ENCODE data around the gene OR2A12.
"Not testable (repeated sequence)": the region's sequence is repeated elsewhere in the genome, so short reads cannot be mapped to it uniquely, and the experiment has no call there.

OR2A12 gene

DNA sequence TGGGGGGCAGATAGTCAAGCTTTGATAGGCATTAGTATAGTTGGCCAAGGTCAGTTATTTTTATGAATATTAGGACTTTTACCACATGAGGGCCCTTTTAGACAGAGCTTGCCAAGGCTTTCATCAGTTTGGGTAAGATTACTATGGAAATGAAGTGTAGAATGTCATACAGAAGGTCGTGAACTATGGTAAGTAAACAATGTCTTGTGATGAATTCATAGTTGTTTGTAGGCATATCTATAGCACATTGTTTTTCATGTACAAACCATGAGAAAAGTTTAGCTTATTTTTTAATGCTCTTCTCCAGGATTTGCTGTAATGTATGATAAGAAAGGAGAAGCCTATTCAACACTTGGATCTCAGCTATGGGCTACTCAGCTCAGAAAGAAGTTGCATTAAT lies 27.6 kb downstream of the OR2A12 start:
- no peaks in the 10 kb centered on the region for H3K9me3 ChIP-seq (ENCODE audit: control insufficient read depth, low read length)
- H3K27ac ChIP-seq (ENCODE audit: low read depth, low read length, severe bottlenecking) = no peak overlapping the region
- WGBS, 2 experiments (ENCODE audit: insufficient coverage in 2 of 2) = no CpG with 5 or more reads among the region's 1 CpG
- H3K4me1 ChIP-seq (ENCODE audit: control insufficient read depth, insufficient read depth, low read length, poor library complexity, severe bottlenecking) = no peaks in the 10 kb centered on the region
- no peaks in the 10 kb centered on the region for H3K36me3 ChIP-seq (ENCODE audit: control insufficient read depth, insufficient read depth, low read length)
- no peak overlapping the region for H3K4me3 ChIP-seq (ENCODE audit: extremely low read depth, insufficient read depth, low read length, poor library complexity, severe bottlenecking)

DNA sequence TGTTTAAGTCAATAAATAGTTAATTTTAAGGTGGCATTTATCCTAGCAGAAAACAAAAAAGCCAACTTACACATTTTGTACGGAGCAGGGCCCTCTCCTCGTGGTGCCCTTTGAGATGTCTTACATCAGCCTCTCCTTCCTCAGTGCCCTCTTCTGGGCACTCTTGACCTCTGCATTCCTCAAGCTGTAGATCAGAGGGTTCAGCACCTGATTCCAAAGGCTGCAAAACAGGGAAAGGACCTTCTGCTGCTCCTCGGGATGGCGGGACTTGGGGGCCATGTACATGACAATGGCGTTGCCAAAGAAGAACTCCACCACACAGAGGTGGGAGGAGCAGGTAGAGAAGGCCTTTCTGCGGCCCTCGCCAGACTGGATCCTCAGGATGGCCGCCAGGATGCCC lies 32.3 kb downstream of the OR2A12 start:
- H3K4me3 ChIP-seq (ENCODE audit: extremely low read depth, insufficient read depth, low read length, poor library complexity, severe bottlenecking) = no peak overlapping the region
- no peak overlapping the region for H3K27ac ChIP-seq (ENCODE audit: low read depth, low read length, severe bottlenecking)
- no peaks in the 10 kb centered on the region for H3K9me3 ChIP-seq (ENCODE audit: control insufficient read depth, low read length)
- no peaks in the 10 kb centered on the region for H3K36me3 ChIP-seq (ENCODE audit: control insufficient read depth, insufficient read depth, low read length)
- WGBS, 2 experiments (ENCODE audit: insufficient coverage in 2 of 2) = 62 to 72% methylated on average over 5 to 7 of the region's 8 CpGs
- no peaks in the 10 kb centered on the region for H3K4me1 ChIP-seq (ENCODE audit: control insufficient read depth, insufficient read depth, low read length, poor library complexity, severe bottlenecking)

DNA sequence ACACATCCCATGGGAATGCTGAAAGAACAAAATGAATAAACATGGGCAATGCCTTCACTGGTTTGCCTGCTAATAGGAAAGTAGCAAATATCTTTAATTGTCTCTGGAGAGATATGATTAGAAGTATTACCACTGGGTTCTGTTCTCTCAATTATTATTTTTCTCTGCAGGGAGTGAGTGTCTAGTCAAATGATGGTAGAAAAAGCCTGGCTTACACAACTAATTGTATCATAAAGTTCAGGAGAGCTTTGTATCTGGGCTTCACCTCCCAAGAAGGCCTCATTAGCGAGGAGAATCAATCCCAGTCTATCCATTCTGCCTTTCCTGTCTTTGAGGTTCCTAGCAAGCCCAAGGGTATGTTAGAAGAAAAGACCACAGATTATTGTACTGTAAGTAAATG lies 36.8 kb downstream of the OR2A12 start, which contains the start of gene OR2A14:
Gene OR2A14 (plus strand): TSS at position 301 of the 400 bp plus-strand sequence. CDS start 5,937 bp downstream, outside the sequence.
- Histone ChIP-seq H3K27ac (ENCODE audit: low read depth, low read length, severe bottlenecking) (no peak within 1 kb of the TSS), H3K4me3 (ENCODE audit: extremely low read depth, insufficient read depth, low read length, poor library complexity, severe bottlenecking) (no peak within 1 kb of the TSS), H3K9me3 (ENCODE audit: control insufficient read depth, low read length) (no peaks in the 10 kb centered on the region), H3K4me1 (ENCODE audit: control insufficient read depth, insufficient read depth, low read length, poor library complexity, severe bottlenecking) (no peaks in the 10 kb centered on the region), H3K36me3 (ENCODE audit: control insufficient read depth, insufficient read depth, low read length) (no peaks in the 10 kb centered on the region)
- whole genome bisulfite sequencing, 2 experiments (ENCODE audit: insufficient coverage in 2 of 2) = no CpG with 5 or more reads among the region's 1 CpG

- WGBS, 2 experiments (ENCODE audit: insufficient coverage in 2 of 2) = 0% methylated on average over 1 to 2 of the region's 6 CpGs
- H3K9me3 ChIP-seq (ENCODE audit: control insufficient read depth, low read length) = no peaks in the 10 kb centered on the region
- H3K4me3 ChIP-seq (ENCODE audit: extremely low read depth, insufficient read depth, low read length, poor library complexity, severe bottlenecking) = no peak overlapping the region
- no peak overlapping the region for H3K27ac ChIP-seq (ENCODE audit: low read depth, low read length, severe bottlenecking)
- H3K36me3 ChIP-seq (ENCODE audit: control insufficient read depth, insufficient read depth, low read length) = no peaks in the 10 kb centered on the region
- no peaks in the 10 kb centered on the region for H3K4me1 ChIP-seq (ENCODE audit: control insufficient read depth, insufficient read depth, low read length, poor library complexity, severe bottlenecking)
Observed at GRCh38 chr7:144127714-144128334, 41.7 kb downstream of the OR2A12 start.

- H3K9me3 ChIP-seq (ENCODE audit: control insufficient read depth, low read length); H3K27ac ChIP-seq (ENCODE audit: low read depth, low read length, severe bottlenecking); H3K4me3 ChIP-seq (ENCODE audit: extremely low read depth, insufficient read depth, low read length, poor library complexity, severe bottlenecking); H3K4me1 ChIP-seq (ENCODE audit: control insufficient read depth, insufficient read depth, low read length, poor library complexity, severe bottlenecking); H3K36me3 ChIP-seq (ENCODE audit: control insufficient read depth, insufficient read depth, low read length): not testable (repeated sequence)
- 90 to 96% methylated on average over 8 to 9 of the region's 9 CpGs for WGBS, 2 experiments (ENCODE audit: insufficient coverage in 2 of 2)
Observed at GRCh38 chr7:144129601-144130000, 43.5 kb downstream of the OR2A12 start.

GRCh38 chr7:144130730-144131129 lies 44.7 kb downstream of the OR2A12 start:
- Histone ChIP-seq H3K4me1 (ENCODE audit: control insufficient read depth, insufficient read depth, low read length, poor library complexity, severe bottlenecking) (no peaks in the 10 kb centered on the region), H3K36me3 (ENCODE audit: control insufficient read depth, insufficient read depth, low read length) (no peaks in the 10 kb centered on the region), H3K27ac (ENCODE audit: low read depth, low read length, severe bottlenecking) (no peak overlapping the region), H3K4me3 (ENCODE audit: extremely low read depth, insufficient read depth, low read length, poor library complexity, severe bottlenecking) (no peak overlapping the region), H3K9me3 (ENCODE audit: control insufficient read depth, low read length) (no peaks in the 10 kb centered on the region)
- 100% methylated on average over 2 of the region's 2 CpGs; no CpG with 5 or more reads in 1 of the 2 experiments for WGBS, 2 experiments (ENCODE audit: insufficient coverage in 2 of 2)

DNA sequence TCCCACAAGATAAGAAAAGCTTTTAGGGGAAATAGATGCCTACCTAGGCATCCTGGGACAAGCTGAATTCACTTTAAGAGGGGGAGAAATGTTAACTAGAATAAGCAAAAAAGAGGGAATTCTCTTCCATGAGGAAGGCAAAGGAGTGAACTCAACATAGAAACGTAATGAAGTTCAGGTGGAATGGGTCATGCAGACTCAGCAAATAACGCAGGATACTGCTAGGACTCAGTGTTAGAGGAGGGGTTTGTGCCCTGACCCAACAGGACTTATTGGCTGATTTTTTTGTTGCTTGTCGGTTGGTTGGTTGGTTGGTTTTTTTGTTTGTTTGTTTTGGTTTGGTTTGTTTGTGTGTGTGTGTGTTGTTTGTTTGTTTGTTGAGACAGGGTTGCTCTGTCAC lies 46.2 kb downstream of the OR2A12 start:
- H3K9me3 ChIP-seq (ENCODE audit: control insufficient read depth, low read length) = no peaks in the 10 kb centered on the region
- H3K4me1 ChIP-seq (ENCODE audit: control insufficient read depth, insufficient read depth, low read length, poor library complexity, severe bottlenecking) = no peaks in the 10 kb centered on the region
- no peak overlapping the region for H3K4me3 ChIP-seq (ENCODE audit: extremely low read depth, insufficient read depth, low read length, poor library complexity, severe bottlenecking)
- H3K27ac ChIP-seq (ENCODE audit: low read depth, low read length, severe bottlenecking) = no peak overlapping the region
- 81 to 89% methylated on average over 3 of the region's 3 CpGs for WGBS, 2 experiments (ENCODE audit: insufficient coverage in 2 of 2)
- H3K36me3 ChIP-seq (ENCODE audit: control insufficient read depth, insufficient read depth, low read length) = no peaks in the 10 kb centered on the region

- H3K4me3 ChIP-seq (ENCODE audit: extremely low read depth, insufficient read depth, low read length, poor library complexity, severe bottlenecking) = no peak overlapping the region
- 38 to 100% methylated on average over 1 to 2 of the region's 6 CpGs for WGBS, 2 experiments (ENCODE audit: insufficient coverage in 2 of 2)
- no peak overlapping the region for H3K27ac ChIP-seq (ENCODE audit: low read depth, low read length, severe bottlenecking)
- no peaks in the 10 kb centered on the region for H3K9me3 ChIP-seq (ENCODE audit: control insufficient read depth, low read length)
- H3K4me1 ChIP-seq (ENCODE audit: control insufficient read depth, insufficient read depth, low read length, poor library complexity, severe bottlenecking) = no peaks in the 10 kb centered on the region
- no peaks in the 10 kb centered on the region for H3K36me3 ChIP-seq (ENCODE audit: control insufficient read depth, insufficient read depth, low read length)
Observed at GRCh38 chr7:144133307-144133706, 47.2 kb downstream of the OR2A12 start.

DNA sequence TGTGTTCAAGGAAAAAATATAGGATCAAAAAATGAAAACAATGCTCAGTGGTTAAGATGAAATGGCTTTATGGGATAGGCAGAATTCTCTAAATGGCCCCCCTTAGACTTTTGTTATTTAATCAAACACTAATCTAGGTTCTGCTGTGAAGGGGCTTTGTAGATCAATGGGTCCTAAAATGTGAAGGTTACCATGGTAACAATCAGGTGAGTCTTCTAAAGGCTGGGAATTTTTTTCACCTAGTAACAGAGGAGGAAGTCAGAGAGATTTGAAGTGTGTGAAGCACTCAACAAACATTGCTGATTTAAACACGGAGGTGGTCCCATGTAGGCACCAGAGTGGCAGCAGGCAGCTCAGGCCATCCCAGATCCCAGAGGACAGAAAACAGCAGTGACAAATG lies 48.0 kb downstream of the OR2A12 start:
- Histone ChIP-seq H3K9me3 (ENCODE audit: control insufficient read depth, low read length) (no peaks in the 10 kb centered on the region), H3K27ac (ENCODE audit: low read depth, low read length, severe bottlenecking) (no peak overlapping the region), H3K4me1 (ENCODE audit: control insufficient read depth, insufficient read depth, low read length, poor library complexity, severe bottlenecking) (no peaks in the 10 kb centered on the region), H3K36me3 (ENCODE audit: control insufficient read depth, insufficient read depth, low read length) (no peaks in the 10 kb centered on the region), H3K4me3 (ENCODE audit: extremely low read depth, insufficient read depth, low read length, poor library complexity, severe bottlenecking) (no peak overlapping the region)
- WGBS, 2 experiments (ENCODE audit: insufficient coverage in 2 of 2) = 83 to 88% methylated on average over 1 of the region's 1 CpG

DNA sequence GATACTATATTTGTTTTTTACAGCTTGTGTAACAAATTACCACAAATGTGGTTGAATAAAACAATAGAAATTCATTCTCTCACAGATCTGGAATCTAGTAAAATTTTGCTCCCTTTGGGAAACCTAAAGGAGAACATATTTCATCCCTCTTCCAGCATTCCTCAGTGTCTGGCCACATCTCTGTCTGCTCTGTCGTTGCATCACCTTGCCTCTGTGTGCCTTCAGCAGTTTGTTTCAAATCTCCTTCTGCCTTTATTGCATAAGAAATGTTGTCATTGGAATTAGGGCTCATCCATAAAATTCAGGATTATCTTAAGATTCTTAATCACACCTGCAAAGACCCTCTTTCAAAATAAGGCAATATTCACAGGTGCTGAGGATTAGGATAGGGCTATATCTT lies 51.4 kb downstream of the OR2A12 start:
- Histone ChIP-seq H3K4me3 (ENCODE audit: extremely low read depth, insufficient read depth, low read length, poor library complexity, severe bottlenecking) (no peak overlapping the region), H3K27ac (ENCODE audit: low read depth, low read length, severe bottlenecking) (no peak overlapping the region), H3K4me1 (ENCODE audit: control insufficient read depth, insufficient read depth, low read length, poor library complexity, severe bottlenecking) (no peaks in the 10 kb centered on the region), H3K36me3 (ENCODE audit: control insufficient read depth, insufficient read depth, low read length) (no peaks in the 10 kb centered on the region), H3K9me3 (ENCODE audit: control insufficient read depth, low read length) (no peaks in the 10 kb centered on the region)
- 67% methylated on average over 1 of the region's 1 CpG; no CpG with 5 or more reads in 1 of the 2 experiments for WGBS, 2 experiments (ENCODE audit: insufficient coverage in 2 of 2)

GRCh38 chr7:144142187-144142586 lies 56.1 kb downstream of the OR2A12 start:
- Histone ChIP-seq H3K4me3 (ENCODE audit: extremely low read depth, insufficient read depth, low read length, poor library complexity, severe bottlenecking) (no peak overlapping the region), H3K4me1 (ENCODE audit: control insufficient read depth, insufficient read depth, low read length, poor library complexity, severe bottlenecking) (no peaks in the 10 kb centered on the region), H3K9me3 (ENCODE audit: control insufficient read depth, low read length) (no peaks in the 10 kb centered on the region), H3K36me3 (ENCODE audit: control insufficient read depth, insufficient read depth, low read length) (no peaks in the 10 kb centered on the region), H3K27ac (ENCODE audit: low read depth, low read length, severe bottlenecking) (no peak overlapping the region)
- WGBS, 2 experiments (ENCODE audit: insufficient coverage in 2 of 2) = 82 to 93% methylated on average over 2 to 3 of the region's 3 CpGs
